Muscle of back (tissue), 13 donors: ENCODE data around the gene FRG2C. TPM values are rescaled to one million over a fixed set of nuclear protein-coding genes. Genes with fewer than 3 reads are reported as not detected.
"Not testable (repeated sequence)": the region's sequence is repeated elsewhere in the genome, so short reads cannot be mapped to it uniquely, and the experiment has no call there.

ENCODE experiments used
- DNase-seq, 3 donors: peaks; one replicate each; pipeline versions ENCODE4 v3.0.0 to v3.0.0-alpha.2; 2013
- long read RNA-seq, 9 donors: transcript quantifications; one replicate each; lab custom pipeline, GENCODE V29; 2026
- polyA plus RNA-seq, 10 donors: library from polyadenylated mRNA; unstranded; fragments of 120-200 nt; gene quantifications; one replicate each; pipeline ENCODE4 v1.2.1, GENCODE V29; 2013; ENCODE audit not compliant: insufficient read length in 10 of 10

Gene FRG2C
- polyA plus RNA-seq: under 1 TPM in 1 of 10 donors, not detected in 9; 0.12 TPM
- long read RNA-seq, donor 1: 0 reads
- long read RNA-seq, donor 2: 0 reads
- long read RNA-seq, donor 3: 0 reads
- long read RNA-seq, donor 4: 0 reads
- long read RNA-seq, donor 5: 0 reads
- long read RNA-seq, donor 6: 0 reads
- long read RNA-seq, donor 7: 0 reads
- long read RNA-seq, donor 8: 0 reads
- long read RNA-seq, donor 9: 0 reads

- not testable (repeated sequence) for DNase-seq
These were observed at the start of gene FRG2C for GRCh38 chr3:75664028-75664427. Gene FRG2C, plus strand, starts transcription at chr3:75664328. Its CDS starts 52 bp downstream, at chr3:75664380.

GRCh38 chr3:75618666-75619305, 45.3 kb upstream of the FRG2C start:
- peak; percentile 7 to 47 (median 15) for DNase-seq

GRCh38 chr3:75619481-75620031, 44.6 kb upstream of the FRG2C start:
- DNase-seq: peak in 1 of 3 donors; percentile 8

GRCh38 chr3:75621772-75622171, 42.4 kb upstream of the FRG2C start:
- not testable (repeated sequence) for DNase-seq

GRCh38 chr3:75623656-75624055, 40.5 kb upstream of the FRG2C start:
- not testable (repeated sequence) for DNase-seq

GRCh38 chr3:75630887-75631535, 33.1 kb upstream of the FRG2C start:
- DNase-seq: not testable (repeated sequence)

GRCh38 chr3:75631541-75631940, 32.6 kb upstream of the FRG2C start:
- DNase-seq: no peak

- DNase-seq: not testable (repeated sequence)
These were observed 25.2 kb upstream of the FRG2C start for GRCh38 chr3:75638947-75639346.

- peak; percentile 78 to 88 (median 81) for DNase-seq
These were observed 23.0 kb upstream of the FRG2C start for GRCh38 chr3:75641107-75641517.

GRCh38 chr3:75643031-75643800, 20.9 kb upstream of the FRG2C start:
- DNase-seq: peak; percentile 24 to 63 (median 42)

GRCh38 chr3:75645548-75645947, 18.6 kb upstream of the FRG2C start:
- DNase-seq: not testable (repeated sequence)

- DNase-seq: no peak
These were observed 13.9 kb upstream of the FRG2C start for GRCh38 chr3:75650191-75650590.

GRCh38 chr3:75655101-75655904, 8.8 kb upstream of the FRG2C start:
- DNase-seq: peak in 1 of 3 donors; percentile 19

- DNase-seq: peak in 1 of 3 donors; percentile 20
These were observed 8.2 kb upstream of the FRG2C start for GRCh38 chr3:75655956-75656355.

- peak in 1 of 3 donors; percentile 54 for DNase-seq
These were observed 5.6 kb upstream of the FRG2C start for GRCh38 chr3:75658411-75659107.

GRCh38 chr3:75659108-75659433, 5.1 kb upstream of the FRG2C start:
- not testable (repeated sequence) for DNase-seq

GRCh38 chr3:75665626-75666025, 1.5 kb downstream of the FRG2C start:
- DNase-seq: not testable (repeated sequence)

- peak in 1 of 3 donors; percentile 41 for DNase-seq
These were observed 3.9 kb downstream of the FRG2C start for GRCh38 chr3:75667757-75668701.

GRCh38 chr3:75668759-75669347, 4.7 kb downstream of the FRG2C start:
- not testable (repeated sequence) for DNase-seq
